ENCODE measurements around the gene ZNF618. TPM values are rescaled to one million over a fixed set of nuclear protein-coding genes. Genes with fewer than 3 reads are reported as not detected.

Gene ZNF618
- total RNA-seq, 1 experiment from 2014 or later: not detected

DNA sequence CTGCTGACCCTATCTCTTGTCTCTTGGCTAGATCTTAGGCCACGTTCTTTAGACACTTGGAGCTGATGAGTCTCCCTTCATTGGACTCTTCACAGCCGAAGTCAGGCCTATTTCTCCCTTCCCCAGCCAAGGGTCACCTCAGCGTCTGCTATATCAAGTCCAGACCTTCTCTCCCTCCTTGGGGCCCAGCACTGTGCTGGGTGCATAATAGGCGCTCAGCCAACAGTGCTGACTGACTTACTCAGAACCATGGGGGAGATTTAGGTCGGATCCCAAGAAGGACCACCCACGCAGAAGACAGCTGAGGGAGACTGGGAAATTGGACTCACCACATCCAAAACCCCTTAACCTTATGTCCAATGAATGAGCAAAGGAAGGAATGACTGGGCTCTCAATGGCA lies 207.6 kb downstream of the ZNF618 start:
- Histone ChIP-seq H3K4me2 (ENCODE audit: low read depth, low read length, poor library complexity, severe bottlenecking) (no peak overlapping the region), H2AFZ (ENCODE audit: low read length) (no peak overlapping the region), H3K27ac (ENCODE audit: low read length) (no peak overlapping the region), H3K79me2 (ENCODE audit: low read length) (no peaks in the 10 kb centered on the region), H3K9ac (ENCODE audit: low read length) (no peak overlapping the region), H3K4me1 (ENCODE audit: low read length) (no peaks in the 10 kb centered on the region), H4K20me1 (ENCODE audit: insufficient read depth, low read depth, low read length) (no peaks in the 10 kb centered on the region), H3K9me2 (replicated peaks; ENCODE audit: insufficient read depth, low read length) (no peaks in the 10 kb centered on the region), H3K4me3 (ENCODE audit: low read length) (no peak overlapping the region), H3K27me3 (ENCODE audit: low read length) (no peaks in the 10 kb centered on the region), H3K9me3 (ENCODE audit: low read length) (no peaks in the 10 kb centered on the region), H3K36me3 (ENCODE audit: insufficient read depth, low read length) (no peaks in the 10 kb centered on the region)
- no peak for DNase-seq

DNA sequence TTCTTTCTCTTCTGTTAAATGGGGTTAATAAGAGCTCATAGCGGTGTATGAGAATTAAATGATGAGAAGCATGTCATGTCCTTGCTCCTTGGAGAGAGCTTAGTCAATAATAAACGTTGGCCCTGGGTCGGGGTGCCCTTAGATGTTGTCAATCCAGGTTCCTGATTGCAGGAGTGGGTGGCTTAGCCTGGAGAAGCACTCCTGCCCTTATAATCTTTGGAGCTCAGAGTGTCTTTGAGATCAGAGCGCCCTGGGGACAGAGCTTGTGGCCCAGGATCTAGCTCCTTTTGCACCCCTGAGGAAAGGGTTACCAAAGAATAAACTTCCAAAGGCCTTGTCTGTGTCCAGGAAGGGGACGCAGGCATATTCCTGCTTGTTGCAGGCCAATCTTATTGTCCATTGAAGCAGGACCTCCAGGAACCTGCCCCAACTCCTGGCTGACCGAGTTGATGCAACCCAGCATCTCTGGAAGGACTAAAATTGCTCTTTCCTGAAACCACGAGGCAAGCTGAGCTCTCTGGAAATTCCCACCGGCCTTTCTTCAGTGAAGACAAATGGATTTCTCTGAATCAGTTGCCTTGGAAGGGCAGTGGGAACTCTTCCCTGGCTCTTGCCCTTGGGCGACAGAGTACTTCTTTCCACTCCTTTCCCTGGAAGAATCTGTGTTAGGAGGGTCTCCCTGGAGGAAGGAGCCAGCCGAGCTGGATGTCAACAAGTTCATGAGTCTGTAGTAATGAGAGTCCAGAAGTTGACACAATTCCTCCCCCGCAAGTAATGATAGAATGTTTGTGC lies 208.4 kb downstream of the ZNF618 start:
- H4K20me1 ChIP-seq (ENCODE audit: insufficient read depth, low read depth, low read length): no peaks in the 10 kb centered on the region
- no peak overlapping the region for H3K9ac ChIP-seq (ENCODE audit: low read length)
- no peak for DNase-seq
- no peaks in the 10 kb centered on the region for H3K9me2 ChIP-seq (replicated peaks; ENCODE audit: insufficient read depth, low read length)
- no peaks in the 10 kb centered on the region for H3K36me3 ChIP-seq (ENCODE audit: insufficient read depth, low read length)
- H2AFZ ChIP-seq (ENCODE audit: low read length): no peak overlapping the region
- H3K79me2 ChIP-seq (ENCODE audit: low read length): no peaks in the 10 kb centered on the region
- no peaks in the 10 kb centered on the region for H3K9me3 ChIP-seq (ENCODE audit: low read length)
- H3K4me2 ChIP-seq (ENCODE audit: low read depth, low read length, poor library complexity, severe bottlenecking): no peak overlapping the region
- H3K27me3 ChIP-seq (ENCODE audit: low read length): no peaks in the 10 kb centered on the region
- H3K4me1 ChIP-seq (ENCODE audit: low read length): no peaks in the 10 kb centered on the region
- no peak overlapping the region for H3K4me3 ChIP-seq (ENCODE audit: low read length)
- H3K27ac ChIP-seq (ENCODE audit: low read length): no peak overlapping the region

DNA sequence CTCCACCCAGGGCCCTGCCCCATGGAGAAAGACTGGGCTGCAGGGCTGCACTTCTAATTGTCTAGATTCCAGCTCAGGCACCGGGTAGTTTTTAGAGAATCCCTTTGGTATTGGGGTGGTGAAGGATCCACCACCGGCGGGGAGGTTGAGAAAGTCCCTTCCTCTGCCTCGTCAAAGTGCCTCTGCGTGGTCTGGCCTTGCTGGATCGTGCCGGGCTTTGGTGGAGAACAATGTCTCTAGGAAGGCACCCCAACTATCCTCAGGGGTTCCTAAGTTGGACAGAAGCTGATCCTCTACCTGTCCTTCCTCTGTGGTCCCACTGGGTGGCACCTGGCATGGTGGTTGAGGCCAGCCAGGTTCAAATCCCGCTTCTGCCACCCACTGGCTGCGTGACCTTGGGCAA lies 209.3 kb downstream of the ZNF618 start:
- Histone ChIP-seq H3K27me3 (ENCODE audit: low read length) (no peaks in the 10 kb centered on the region), H3K4me3 (ENCODE audit: low read length) (no peak overlapping the region), H3K9me2 (replicated peaks; ENCODE audit: insufficient read depth, low read length) (no peaks in the 10 kb centered on the region), H4K20me1 (ENCODE audit: insufficient read depth, low read depth, low read length) (no peaks in the 10 kb centered on the region), H3K4me2 (ENCODE audit: low read depth, low read length, poor library complexity, severe bottlenecking) (no peak overlapping the region), H3K36me3 (ENCODE audit: insufficient read depth, low read length) (no peaks in the 10 kb centered on the region), H3K9ac (ENCODE audit: low read length) (no peak overlapping the region), H3K79me2 (ENCODE audit: low read length) (no peaks in the 10 kb centered on the region), H2AFZ (ENCODE audit: low read length) (no peak overlapping the region), H3K4me1 (ENCODE audit: low read length) (no peaks in the 10 kb centered on the region), H3K9me3 (ENCODE audit: low read length) (no peaks in the 10 kb centered on the region), H3K27ac (ENCODE audit: low read length) (no peak overlapping the region)
- DNase-seq: no peak

DNA sequence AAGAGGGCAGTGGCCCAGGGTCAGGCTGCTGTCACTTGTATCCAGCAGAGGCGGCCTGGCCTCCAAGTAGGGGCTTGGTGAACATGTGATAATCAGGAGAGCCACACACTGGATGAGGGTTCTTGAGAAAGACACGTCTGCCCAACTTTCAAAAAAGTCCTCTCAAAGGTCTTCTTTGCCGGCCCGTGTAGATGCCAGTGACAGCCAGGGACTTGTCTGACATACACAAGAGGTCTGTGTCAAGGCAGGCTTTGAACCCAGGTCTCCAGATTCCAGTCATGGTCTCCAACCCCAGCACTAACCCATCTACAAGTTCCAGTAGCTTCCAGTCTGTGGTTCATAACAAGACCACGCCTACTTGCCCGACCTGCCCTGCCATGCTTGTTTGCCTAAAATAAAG lies 209.9 kb downstream of the ZNF618 start:
- Histone ChIP-seq H3K9ac (ENCODE audit: low read length) (no peak overlapping the region), H3K9me2 (replicated peaks; ENCODE audit: insufficient read depth, low read length) (no peaks in the 10 kb centered on the region), H2AFZ (ENCODE audit: low read length) (no peak overlapping the region), H3K27me3 (ENCODE audit: low read length) (no peaks in the 10 kb centered on the region), H3K4me1 (ENCODE audit: low read length) (no peaks in the 10 kb centered on the region), H4K20me1 (ENCODE audit: insufficient read depth, low read depth, low read length) (no peaks in the 10 kb centered on the region), H3K27ac (ENCODE audit: low read length) (no peak overlapping the region), H3K36me3 (ENCODE audit: insufficient read depth, low read length) (no peaks in the 10 kb centered on the region), H3K4me3 (ENCODE audit: low read length) (no peak overlapping the region), H3K79me2 (ENCODE audit: low read length) (no peaks in the 10 kb centered on the region), H3K9me3 (ENCODE audit: low read length) (no peaks in the 10 kb centered on the region), H3K4me2 (ENCODE audit: low read depth, low read length, poor library complexity, severe bottlenecking) (no peak overlapping the region)
- DNase-seq: no peak

DNA sequence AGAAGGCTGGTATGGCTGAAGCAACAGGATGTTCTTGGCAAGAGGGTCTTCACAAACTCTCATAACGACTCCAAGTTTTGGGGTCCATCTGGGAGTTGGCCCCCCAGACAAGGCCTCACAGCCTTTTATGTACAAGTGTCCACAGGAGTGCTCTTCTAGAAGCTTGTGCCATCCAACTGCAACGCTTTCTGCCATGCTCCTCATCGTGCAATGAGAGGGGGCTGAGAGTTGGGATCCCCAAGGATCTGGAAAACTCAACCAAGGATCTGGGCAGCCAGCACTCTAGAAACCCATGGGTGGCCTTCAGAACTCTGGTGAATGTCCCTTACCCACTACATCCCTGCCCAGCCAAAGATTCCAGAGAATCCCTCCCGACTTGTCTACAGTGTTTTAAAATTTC lies 210.5 kb downstream of the ZNF618 start:
- Histone ChIP-seq H3K79me2 (ENCODE audit: low read length) (no peaks in the 10 kb centered on the region), H4K20me1 (ENCODE audit: insufficient read depth, low read depth, low read length) (no peaks in the 10 kb centered on the region), H3K9me2 (replicated peaks; ENCODE audit: insufficient read depth, low read length) (no peaks in the 10 kb centered on the region), H3K9me3 (ENCODE audit: low read length) (no peaks in the 10 kb centered on the region), H3K4me2 (ENCODE audit: low read depth, low read length, poor library complexity, severe bottlenecking) (no peak overlapping the region), H3K4me3 (ENCODE audit: low read length) (no peak overlapping the region), H3K9ac (ENCODE audit: low read length) (no peak overlapping the region), H3K4me1 (ENCODE audit: low read length) (no peaks in the 10 kb centered on the region), H3K27me3 (ENCODE audit: low read length) (no peaks in the 10 kb centered on the region), H3K27ac (ENCODE audit: low read length) (no peak overlapping the region), H3K36me3 (ENCODE audit: insufficient read depth, low read length) (no peaks in the 10 kb centered on the region), H2AFZ (ENCODE audit: low read length) (no peak overlapping the region)
- no peak for DNase-seq

DNA sequence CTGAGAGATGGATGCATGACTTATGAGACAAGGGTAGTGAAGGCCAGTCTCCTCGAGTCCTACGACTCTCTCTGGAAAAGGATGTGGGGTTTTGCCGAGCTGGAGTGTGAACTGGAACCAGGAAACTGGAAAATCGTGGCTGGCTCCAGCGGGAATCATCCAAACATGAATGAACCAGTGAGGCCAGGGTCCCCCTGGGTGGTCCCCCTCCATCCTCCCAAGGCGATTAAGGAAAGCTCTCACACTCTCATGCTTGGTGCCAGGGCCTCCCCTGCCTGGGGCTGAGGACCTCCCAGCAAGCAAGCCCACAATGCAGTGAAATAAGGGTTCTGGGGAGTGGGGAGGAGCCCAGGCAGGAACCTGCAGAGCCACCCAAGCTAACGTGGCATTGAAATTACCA lies 211.6 kb downstream of the ZNF618 start:
- no peak overlapping the region for H2AFZ ChIP-seq (ENCODE audit: low read length)
- H3K9ac ChIP-seq (ENCODE audit: low read length): no peak overlapping the region
- H3K4me2 ChIP-seq (ENCODE audit: low read depth, low read length, poor library complexity, severe bottlenecking): no peak overlapping the region
- no peak overlapping the region for H3K27ac ChIP-seq (ENCODE audit: low read length)
- DNase-seq: no peak
- H3K9me2 ChIP-seq (replicated peaks; ENCODE audit: insufficient read depth, low read length): no peaks in the 10 kb centered on the region
- H3K79me2 ChIP-seq (ENCODE audit: low read length): no peaks in the 10 kb centered on the region
- H3K27me3 ChIP-seq (ENCODE audit: low read length): no peaks in the 10 kb centered on the region
- no peaks in the 10 kb centered on the region for H3K36me3 ChIP-seq (ENCODE audit: insufficient read depth, low read length)
- no peak overlapping the region for H3K4me3 ChIP-seq (ENCODE audit: low read length)
- H3K4me1 ChIP-seq (ENCODE audit: low read length): no peaks in the 10 kb centered on the region
- no peaks in the 10 kb centered on the region for H3K9me3 ChIP-seq (ENCODE audit: low read length)
- H4K20me1 ChIP-seq (ENCODE audit: insufficient read depth, low read depth, low read length): no peaks in the 10 kb centered on the region

DNA sequence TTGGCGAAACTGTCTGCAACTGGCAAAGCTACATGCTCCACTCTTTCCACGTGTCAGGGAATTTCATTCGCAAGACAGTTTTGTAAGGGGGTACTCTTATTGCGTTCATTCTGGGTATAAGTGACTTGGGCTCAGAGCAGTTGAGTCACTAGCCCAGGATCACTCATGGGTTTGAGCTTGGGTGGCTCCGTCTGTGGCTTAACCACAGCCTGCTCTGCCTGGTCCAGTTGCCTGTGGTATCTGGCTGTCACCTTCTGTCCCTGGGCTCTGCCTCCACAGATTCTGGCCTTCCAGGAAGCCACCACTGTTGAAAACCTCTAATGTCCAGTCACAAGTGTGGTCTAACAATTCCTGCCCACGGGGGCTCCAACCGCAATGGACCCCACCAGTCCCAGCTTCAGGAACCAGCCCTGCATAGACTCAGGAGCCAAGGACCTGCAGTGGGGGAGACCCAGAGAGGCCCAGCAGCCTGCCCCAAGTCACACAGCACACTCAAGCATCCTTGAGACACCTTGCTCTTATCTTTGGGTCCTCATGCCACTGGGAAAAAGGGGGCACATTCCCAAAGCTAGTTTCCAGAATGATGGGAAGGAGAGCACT lies 212.6 kb downstream of the ZNF618 start:
- Histone ChIP-seq H3K36me3 (ENCODE audit: insufficient read depth, low read length) (no peaks in the 10 kb centered on the region), H3K27me3 (ENCODE audit: low read length) (no peaks in the 10 kb centered on the region), H3K9me2 (replicated peaks; ENCODE audit: insufficient read depth, low read length) (no peaks in the 10 kb centered on the region), H3K4me1 (ENCODE audit: low read length) (no peaks in the 10 kb centered on the region), H3K9me3 (ENCODE audit: low read length) (no peaks in the 10 kb centered on the region), H3K79me2 (ENCODE audit: low read length) (no peaks in the 10 kb centered on the region), H4K20me1 (ENCODE audit: insufficient read depth, low read depth, low read length) (no peaks in the 10 kb centered on the region), H3K9ac (ENCODE audit: low read length) (no peak overlapping the region), H3K4me3 (ENCODE audit: low read length) (no peak overlapping the region), H3K4me2 (ENCODE audit: low read depth, low read length, poor library complexity, severe bottlenecking) (no peak overlapping the region), H3K27ac (ENCODE audit: low read length) (no peak overlapping the region), H2AFZ (ENCODE audit: low read length) (no peak overlapping the region)
- DNase-seq: no peak

DNA sequence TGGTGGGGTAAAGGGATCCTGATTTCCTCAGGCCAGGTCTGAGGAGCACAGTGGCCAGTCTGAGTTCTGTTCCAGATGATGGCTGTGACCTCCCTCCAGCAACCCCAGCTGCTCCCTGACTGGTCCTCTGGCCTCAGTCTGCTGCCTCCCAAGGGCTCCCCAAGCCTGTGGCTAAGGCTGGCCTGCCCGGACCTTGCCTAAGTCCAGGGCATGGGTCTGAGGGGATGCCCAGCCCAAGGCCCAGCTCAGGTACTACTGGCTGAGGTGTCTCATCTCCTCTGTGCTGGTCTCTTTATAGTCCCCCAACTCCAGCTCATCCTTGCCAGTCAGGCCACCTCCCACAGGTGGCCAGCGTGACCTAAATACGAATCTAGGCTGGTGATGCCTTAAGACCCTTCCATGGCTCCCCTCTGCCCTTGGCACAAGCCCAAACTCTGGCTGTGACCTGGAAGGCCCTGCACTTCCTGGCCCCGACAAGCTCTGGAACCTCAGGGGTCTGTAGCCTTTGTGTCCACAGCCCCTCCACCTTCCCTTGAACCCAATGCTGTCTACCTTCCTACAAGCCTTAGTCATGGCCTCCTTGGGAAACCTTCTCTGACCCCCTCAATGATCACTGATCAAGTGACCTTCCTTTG lies 213.2 kb downstream of the ZNF618 start:
- no peaks in the 10 kb centered on the region for H3K27me3 ChIP-seq (ENCODE audit: low read length)
- no peaks in the 10 kb centered on the region for H3K4me1 ChIP-seq (ENCODE audit: low read length)
- H3K4me2 ChIP-seq (ENCODE audit: low read depth, low read length, poor library complexity, severe bottlenecking): no peak overlapping the region
- H2AFZ ChIP-seq (ENCODE audit: low read length): no peak overlapping the region
- no peaks in the 10 kb centered on the region for H3K9me2 ChIP-seq (replicated peaks; ENCODE audit: insufficient read depth, low read length)
- no peaks in the 10 kb centered on the region for H3K79me2 ChIP-seq (ENCODE audit: low read length)
- no peak overlapping the region for H3K4me3 ChIP-seq (ENCODE audit: low read length)
- H3K9ac ChIP-seq (ENCODE audit: low read length): no peak overlapping the region
- no peak for DNase-seq
- no peaks in the 10 kb centered on the region for H3K36me3 ChIP-seq (ENCODE audit: insufficient read depth, low read length)
- H3K9me3 ChIP-seq (ENCODE audit: low read length): no peaks in the 10 kb centered on the region
- H4K20me1 ChIP-seq (ENCODE audit: insufficient read depth, low read depth, low read length): no peaks in the 10 kb centered on the region
- H3K27ac ChIP-seq (ENCODE audit: low read length): no peak overlapping the region

All from Karpas-422 (cell line).